Activated T-cell treated with anti-CD3 and anti-CD28 coated beads, Interleukin-2, amount 50 U/mL, for 4 hours (primary cell): ENCODE data around the gene TSC22D2. TPM values are rescaled to one million over a fixed set of nuclear protein-coding genes. Genes with fewer than 3 reads are reported as not detected.
"Not testable (repeated sequence)": the region's sequence is repeated elsewhere in the genome, so short reads cannot be mapped to it uniquely, and the experiment has no call there.

Experiments used
- ATAC-seq, 2 donors: fragments of 200-7000 bp; cut with Tn5 transposase; one replicate each; pipeline ENCODE4 v1.10.0; 2021
- DNase-seq: peaks from one replicate; pipeline ENCODE4 v3.0.0-alpha.2; 2020
- H3K27me3 Mint-ChIP-seq: one replicate; pipeline ENCODE4 v1.8.0; 2021; ENCODE audit warnings: low read depth, mixed read lengths
- H3K36me3 Mint-ChIP-seq: one replicate; pipeline ENCODE4 v1.8.0; 2022; ENCODE audit warnings: mixed read lengths; ENCODE audit not compliant: insufficient read depth
- H3K4me1 Mint-ChIP-seq: one replicate; pipeline ENCODE4 v1.8.0; 2021; ENCODE audit warnings: low read depth, mixed read lengths
- H3K4me3 Mint-ChIP-seq: one replicate; pipeline ENCODE4 v1.8.0; 2021; ENCODE audit warnings: mild to moderate bottlenecking, moderate library complexity, mixed read lengths
- H3K9me3 Mint-ChIP-seq: one replicate; pipeline ENCODE4 v1.8.0; 2021; ENCODE audit warnings: mixed read lengths
- total RNA-seq, 3 donors: library from RNA; stranded (reverse); gene quantifications; one replicate each; pipeline ENCODE4 v1.2.1, GENCODE V29; 2021

TSC22D2 gene
- total RNA-seq, 3 donors from 2014 or later: 19.5 to 20.9 (median 20.6) TPM

GRCh38 chr3:150458001-150458400 lies 49.9 kb downstream of the TSC22D2 start:
- no peaks in the 10 kb centered on the region for H3K27me3 Mint-ChIP-seq
- H3K36me3 Mint-ChIP-seq: peaks cover 19% of the 10 kb centered on the region
- peaks cover 4% of the 10 kb centered on the region for H3K4me1 Mint-ChIP-seq
- H3K9me3 Mint-ChIP-seq: no peaks in the 10 kb centered on the region
- ATAC-seq (no peak), DNase-seq (no peak)
- H3K4me3 Mint-ChIP-seq: no peak overlapping the region

DNA sequence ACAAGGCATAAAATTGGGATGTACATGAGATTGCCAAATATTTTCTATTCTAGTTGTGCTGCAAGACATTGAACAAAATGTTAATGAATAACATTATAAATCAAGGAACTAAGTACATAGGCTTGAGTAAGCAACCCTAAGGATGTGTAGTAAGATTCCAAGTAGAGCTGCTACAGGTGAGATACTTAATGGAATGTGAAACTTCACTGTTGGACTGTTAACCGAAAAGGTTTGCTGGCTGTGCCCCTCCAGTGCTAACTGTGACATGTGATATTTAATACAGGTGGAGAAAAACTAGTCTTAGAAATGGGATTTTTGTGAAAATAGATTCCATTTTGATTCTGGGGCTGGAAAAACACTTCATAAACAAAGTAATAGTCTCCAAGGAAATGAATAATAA lies 52.4 kb downstream of the TSC22D2 start:
- no peak for DNase-seq
- peaks cover 15% of the 10 kb centered on the region for H3K36me3 Mint-ChIP-seq
- H3K4me3 Mint-ChIP-seq: no peak overlapping the region
- no peaks in the 10 kb centered on the region for H3K4me1 Mint-ChIP-seq
- ATAC-seq: no peak
- H3K9me3 Mint-ChIP-seq: no peaks in the 10 kb centered on the region
- H3K27me3 Mint-ChIP-seq: no peaks in the 10 kb centered on the region

- no peak for DNase-seq
- Mint-ChIP-seq H3K4me1 (no peaks in the 10 kb centered on the region), H3K4me3 (no peak overlapping the region), H3K27me3 (no peaks in the 10 kb centered on the region), H3K9me3 (no peaks in the 10 kb centered on the region), H3K36me3 (peaks cover 16% of the 10 kb centered on the region)
- ATAC-seq: no peak
These were observed 53.3 kb downstream of the TSC22D2 start for GRCh38 chr3:150461399-150461798.

DNA sequence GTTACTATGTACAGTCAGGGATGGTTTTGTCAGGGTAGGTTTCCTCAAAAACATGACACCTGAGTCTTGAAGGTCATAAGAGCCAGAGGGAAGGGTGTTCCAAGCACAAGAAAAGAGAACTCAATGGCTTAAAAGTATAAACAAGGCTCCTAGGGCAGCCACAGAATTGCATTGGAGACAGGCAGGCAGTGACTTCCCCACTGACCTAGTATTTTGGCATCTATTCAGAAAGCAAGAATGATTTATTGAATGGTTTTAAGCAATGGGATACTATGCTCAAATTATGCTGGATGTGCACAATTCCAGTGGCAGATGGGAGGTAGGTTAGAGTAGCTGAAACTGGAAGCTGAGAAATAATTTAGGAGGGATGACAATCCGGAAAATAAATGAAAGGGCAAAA lies 54.0 kb downstream of the TSC22D2 start:
- Mint-ChIP-seq H3K4me1 (no peaks in the 10 kb centered on the region), H3K9me3 (no peaks in the 10 kb centered on the region), H3K4me3 (no peak overlapping the region), H3K27me3 (no peaks in the 10 kb centered on the region), H3K36me3 (peaks cover 20% of the 10 kb centered on the region)
- DNase-seq: no peak
- ATAC-seq: no peak

GRCh38 chr3:150464684-150465083 lies 56.6 kb downstream of the TSC22D2 start:
- Mint-ChIP-seq H3K27me3 (no peaks in the 10 kb centered on the region), H3K9me3 (no peaks in the 10 kb centered on the region), H3K4me1 (no peaks in the 10 kb centered on the region), H3K4me3 (no peak overlapping the region), H3K36me3 (peaks cover 9% of the 10 kb centered on the region)
- ATAC-seq: no peak
- no peak for DNase-seq

GRCh38 chr3:150467381-150467780 lies 59.3 kb downstream of the TSC22D2 start:
- H3K36me3 Mint-ChIP-seq: peaks cover 6% of the 10 kb centered on the region
- H3K27me3 Mint-ChIP-seq: no peaks in the 10 kb centered on the region
- DNase-seq (no peak), ATAC-seq (no peak)
- H3K4me1 Mint-ChIP-seq: no peaks in the 10 kb centered on the region
- no peak overlapping the region for H3K4me3 Mint-ChIP-seq
- no peaks in the 10 kb centered on the region for H3K9me3 Mint-ChIP-seq

DNA sequence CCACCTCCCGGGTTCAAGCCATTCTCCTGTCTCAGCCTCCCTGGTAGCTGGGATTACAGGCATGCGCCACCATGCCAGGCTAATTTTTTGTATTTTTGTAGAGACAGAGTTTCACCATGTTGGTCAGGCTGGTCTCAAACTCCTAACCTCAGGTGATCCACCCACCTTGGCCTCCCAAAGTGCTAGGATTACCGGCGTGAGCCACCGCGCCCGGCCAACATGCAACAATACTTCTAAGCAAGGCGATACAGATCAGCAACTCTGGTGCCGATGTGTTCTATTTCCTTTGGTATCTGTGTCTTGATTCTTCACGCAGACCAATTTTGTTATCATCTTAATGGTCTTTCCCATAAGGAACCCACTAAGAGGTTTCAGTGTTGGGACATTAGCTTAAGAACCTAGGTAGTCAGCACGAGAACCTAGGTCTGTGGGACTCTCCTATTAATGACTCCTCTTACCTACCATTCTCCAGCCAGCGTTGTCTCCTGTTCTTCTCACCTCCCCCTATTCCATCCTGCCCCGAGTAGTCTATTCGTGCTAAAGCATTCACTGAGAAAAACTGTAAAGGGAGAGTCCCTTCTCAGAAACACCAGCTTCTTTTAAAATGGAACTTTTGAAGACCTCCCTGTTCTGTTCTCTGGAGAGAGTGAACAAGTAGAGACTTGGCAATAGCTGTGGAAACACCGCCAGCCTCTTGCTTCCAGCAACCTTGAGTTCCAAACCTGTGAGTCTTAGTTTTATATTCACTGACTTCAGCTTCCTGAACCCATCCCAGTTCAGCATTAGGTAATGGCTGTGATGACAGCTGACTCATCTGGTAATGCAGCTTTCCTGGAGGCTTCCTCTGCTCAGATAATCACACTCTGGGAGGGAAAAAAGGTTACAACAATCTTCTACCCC lies 61.2 kb downstream of the TSC22D2 start:
- no peaks in the 10 kb centered on the region for H3K27me3 Mint-ChIP-seq
- no peaks in the 10 kb centered on the region for H3K9me3 Mint-ChIP-seq
- peaks cover 6% of the 10 kb centered on the region for H3K36me3 Mint-ChIP-seq
- DNase-seq (no peak), ATAC-seq (no peak)
- no peak overlapping the region for H3K4me3 Mint-ChIP-seq
- no peaks in the 10 kb centered on the region for H3K4me1 Mint-ChIP-seq

- Mint-ChIP-seq H3K9me3 (no peaks in the 10 kb centered on the region), H3K36me3 (peaks cover 6% of the 10 kb centered on the region), H3K4me3 (no peak overlapping the region), H3K27me3 (no peaks in the 10 kb centered on the region), H3K4me1 (no peaks in the 10 kb centered on the region)
- ATAC-seq (no peak), DNase-seq (no peak)
These were observed 62.0 kb downstream of the TSC22D2 start for GRCh38 chr3:150469931-150470740.

GRCh38 chr3:150472421-150472820 lies 64.3 kb downstream of the TSC22D2 start:
- Mint-ChIP-seq H3K9me3 (peaks cover 10% of the 10 kb centered on the region), H3K36me3 (peaks cover under 1% of the 10 kb centered on the region), H3K4me3 (no peak overlapping the region), H3K4me1 (no peaks in the 10 kb centered on the region), H3K27me3 (no peaks in the 10 kb centered on the region)
- ATAC-seq (no peak), DNase-seq (no peak)

DNA sequence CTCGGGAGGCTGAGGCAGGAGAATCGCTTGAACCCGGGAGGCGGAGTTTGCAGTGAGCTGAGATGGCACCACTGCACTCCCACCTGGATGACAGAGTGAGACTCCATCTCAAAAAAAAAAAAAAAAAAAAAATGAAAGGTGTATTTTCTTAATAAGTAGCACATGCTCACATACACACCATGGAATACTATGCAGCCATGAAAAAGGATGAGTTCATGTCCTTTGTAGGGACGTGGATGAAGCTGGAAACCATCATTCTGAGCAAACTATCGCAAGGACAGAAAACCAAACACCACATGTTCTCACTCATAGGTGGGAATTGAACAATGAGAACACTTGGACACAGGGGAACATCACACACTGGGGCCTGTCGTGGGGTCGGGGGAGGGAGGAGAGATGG lies 65.1 kb downstream of the TSC22D2 start:
- H3K36me3 Mint-ChIP-seq, DNase-seq, H3K4me3 Mint-ChIP-seq, H3K27me3 Mint-ChIP-seq, ATAC-seq, H3K4me1 Mint-ChIP-seq: not testable (repeated sequence)
- H3K9me3 Mint-ChIP-seq: peaks cover 13% of the 10 kb centered on the region

GRCh38 chr3:150479370-150479769 lies 71.3 kb downstream of the TSC22D2 start:
- H3K4me3 Mint-ChIP-seq: no peak overlapping the region
- H3K4me1 Mint-ChIP-seq: no peaks in the 10 kb centered on the region
- H3K9me3 Mint-ChIP-seq: peaks cover 25% of the 10 kb centered on the region
- H3K36me3 Mint-ChIP-seq: peaks cover 9% of the 10 kb centered on the region
- no peaks in the 10 kb centered on the region for H3K27me3 Mint-ChIP-seq
- DNase-seq: no peak
- ATAC-seq: no peak

DNA sequence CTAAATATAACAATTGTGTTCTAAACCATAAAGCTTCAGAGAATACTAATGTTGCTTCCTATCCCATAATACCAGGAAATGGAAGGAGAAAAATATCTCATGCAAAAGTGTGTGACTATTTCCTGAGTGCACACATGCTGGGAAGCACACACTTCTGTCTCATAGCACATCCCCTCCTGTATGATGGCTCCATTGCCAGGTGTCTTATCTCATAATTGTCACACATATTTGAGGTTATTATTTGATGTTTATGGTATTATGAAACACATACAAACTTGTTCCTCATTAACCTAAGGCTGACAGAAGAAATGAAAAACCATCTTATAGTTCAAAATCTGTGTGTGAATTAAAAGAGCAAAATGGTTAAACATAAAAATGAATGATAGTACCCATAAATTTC lies 72.8 kb downstream of the TSC22D2 start:
- H3K27me3 Mint-ChIP-seq: no peaks in the 10 kb centered on the region
- peaks cover 30% of the 10 kb centered on the region for H3K9me3 Mint-ChIP-seq
- DNase-seq (no peak), ATAC-seq (no peak)
- peaks cover 10% of the 10 kb centered on the region for H3K36me3 Mint-ChIP-seq
- no peak overlapping the region for H3K4me3 Mint-ChIP-seq
- no peaks in the 10 kb centered on the region for H3K4me1 Mint-ChIP-seq

GRCh38 chr3:150483226-150483625 lies 75.1 kb downstream of the TSC22D2 start:
- no peaks in the 10 kb centered on the region for H3K4me1 Mint-ChIP-seq

DNA sequence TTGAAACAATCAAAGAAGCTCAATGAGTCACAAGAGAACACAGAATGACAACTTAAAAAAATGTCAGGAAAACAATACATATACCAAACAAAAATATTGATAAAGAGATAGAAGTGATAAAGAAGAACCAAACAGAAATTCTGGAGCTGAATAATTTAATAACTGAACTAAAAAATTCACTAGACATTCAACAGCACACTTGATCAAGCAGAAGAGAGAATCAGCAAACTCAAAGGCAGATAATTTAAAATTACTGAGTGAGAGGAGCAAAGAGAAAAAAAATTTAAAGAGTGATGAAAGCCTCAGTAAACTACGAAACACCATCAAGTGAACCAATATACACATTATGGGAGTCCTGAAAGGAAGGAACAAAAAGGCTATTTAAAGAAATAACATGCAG lies 76.3 kb downstream of the TSC22D2 start:
- no peak overlapping the region for H3K4me3 Mint-ChIP-seq
- DNase-seq (no peak), ATAC-seq (no peak)
- no peaks in the 10 kb centered on the region for H3K27me3 Mint-ChIP-seq
- H3K9me3 Mint-ChIP-seq: peaks cover 31% of the 10 kb centered on the region
- no peaks in the 10 kb centered on the region for H3K4me1 Mint-ChIP-seq
- peaks cover 9% of the 10 kb centered on the region for H3K36me3 Mint-ChIP-seq

More at GRCh38 chr3:150483226-150483625, 75.1 kb downstream of the TSC22D2 start:
- Mint-ChIP-seq H3K9me3 (peaks cover 31% of the 10 kb centered on the region), H3K4me3 (no peak overlapping the region), H3K27me3 (no peaks in the 10 kb centered on the region), H3K36me3 (peaks cover 9% of the 10 kb centered on the region)
- no peak for DNase-seq
- no peak for ATAC-seq

DNA sequence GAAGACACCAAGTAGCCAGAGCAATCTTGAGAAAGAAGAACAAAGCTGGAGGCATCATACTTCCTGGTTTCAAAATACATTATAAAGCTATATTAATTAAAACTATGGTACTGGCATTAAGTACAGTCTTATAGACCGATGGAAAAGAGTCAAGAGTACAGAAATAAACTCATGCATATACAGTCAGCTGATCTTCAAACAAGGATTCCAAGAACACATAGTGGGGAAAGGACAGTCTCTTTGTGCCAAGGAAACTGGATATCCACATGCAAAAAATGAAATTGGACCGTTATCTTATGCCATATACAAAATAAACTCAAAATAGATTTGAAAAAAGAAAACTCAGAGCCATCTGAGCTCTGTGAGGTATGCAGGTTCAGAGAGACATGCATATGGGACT lies 80.8 kb downstream of the TSC22D2 start:
- DNase-seq (no peak), ATAC-seq (no peak)
- H3K36me3 Mint-ChIP-seq: peaks cover 8% of the 10 kb centered on the region
- H3K9me3 Mint-ChIP-seq: peaks cover 24% of the 10 kb centered on the region
- H3K4me3 Mint-ChIP-seq: no peak overlapping the region
- H3K4me1 Mint-ChIP-seq: no peaks in the 10 kb centered on the region
- no peaks in the 10 kb centered on the region for H3K27me3 Mint-ChIP-seq
